K562 (cell line): Measurements from ENCODE around the gene IPO13.

Source experiments
- CEBPB ChIP-seq: fragments of 450-650 bp; IDR thresholded peaks from 2 replicates; pipeline ENCODE4 v1.6.1; 2016; ENCODE audit warnings: missing genetic modification characterization, missing compliant biosample characterization
- EGR1 ChIP-seq: fragments of 450-650 bp; conservative IDR thresholded peaks from 2 replicates; pipeline ENCODE4 v1.6.1; 2017; ENCODE audit warnings: mild to moderate bottlenecking
- ELF4 ChIP-seq: fragments of 450-650 bp; formaldehyde crosslinking; IDR thresholded peaks from 2 replicates; pipeline ENCODE4 v1.4.0; 2022; ENCODE audit warnings: missing genetic modification characterization
- IRF2 ChIP-seq: sonication (generic); formaldehyde crosslinking; IDR thresholded peaks from 2 replicates; pipeline ENCODE4 v1.8.1; 2022; ENCODE audit warnings: mild to moderate bottlenecking, missing genetic modification reagents
- NFYB ChIP-seq: IDR thresholded peaks from 2 replicates; pipeline ENCODE4 v1.6.1; 2011; ENCODE audit warnings: mild to moderate bottlenecking, moderate library complexity; ENCODE audit not compliant: insufficient read length; ENCODE audit errors: extremely low read depth
- NRF1 ChIP-seq, 2 experiments: fragments of 450-650 bp; IDR thresholded peaks in 1 of 2; conservative IDR thresholded peaks in 1 of 2; 2 replicates each; pipeline ENCODE4 v1.6.1; 2014; ENCODE audit warnings: mild to moderate bottlenecking in 2 of 2
- POLR2AphosphoS5 ChIP-seq: IDR thresholded peaks from 2 replicates; pipeline ENCODE4 v1.6.1; 2011; ENCODE audit warnings: mild to moderate bottlenecking, low read depth, low read length, moderate library complexity; ENCODE audit not compliant: control insufficient read depth, insufficient read depth
- SPI1 ChIP-seq: IDR thresholded peaks from 2 replicates; pipeline ENCODE4 v1.6.1; 2011; ENCODE audit warnings: low read depth, low read length, control low read depth, borderline replicate concordance
- SREBF2 ChIP-seq: sonication (generic); formaldehyde crosslinking; IDR thresholded peaks from 2 replicates; pipeline ENCODE4 v1.4.0; 2020; ENCODE audit warnings: mild to moderate bottlenecking, missing genetic modification reagents
- TCF7 ChIP-seq: sonication (generic); IDR thresholded peaks from 2 replicates; pipeline ENCODE4 v1.6.1; 2016; ENCODE audit warnings: antibody characterized with exemption, borderline replicate concordance
- ZNF274 ChIP-seq: IDR thresholded peaks from 2 replicates; pipeline ENCODE4 v1.6.1; 2011; ENCODE audit warnings: low read depth, mild to moderate bottlenecking, low read length, moderate library complexity, borderline replicate concordance
- TF ChIP-seq, protein P1 (sequence below): sonication (generic); formaldehyde crosslinking; IDR thresholded peaks from 2 replicates; pipeline ENCODE4 v1.8.0; 2022; ENCODE audit warnings: mild to moderate bottlenecking, low read depth, missing genetic modification reagents
- TF ChIP-seq, protein P2 (sequence below): sonication (generic); formaldehyde crosslinking; IDR thresholded peaks from 2 replicates; pipeline ENCODE4 v1.8.0; 2023; ENCODE audit warnings: mild to moderate bottlenecking, missing genetic modification reagents

DNA sequence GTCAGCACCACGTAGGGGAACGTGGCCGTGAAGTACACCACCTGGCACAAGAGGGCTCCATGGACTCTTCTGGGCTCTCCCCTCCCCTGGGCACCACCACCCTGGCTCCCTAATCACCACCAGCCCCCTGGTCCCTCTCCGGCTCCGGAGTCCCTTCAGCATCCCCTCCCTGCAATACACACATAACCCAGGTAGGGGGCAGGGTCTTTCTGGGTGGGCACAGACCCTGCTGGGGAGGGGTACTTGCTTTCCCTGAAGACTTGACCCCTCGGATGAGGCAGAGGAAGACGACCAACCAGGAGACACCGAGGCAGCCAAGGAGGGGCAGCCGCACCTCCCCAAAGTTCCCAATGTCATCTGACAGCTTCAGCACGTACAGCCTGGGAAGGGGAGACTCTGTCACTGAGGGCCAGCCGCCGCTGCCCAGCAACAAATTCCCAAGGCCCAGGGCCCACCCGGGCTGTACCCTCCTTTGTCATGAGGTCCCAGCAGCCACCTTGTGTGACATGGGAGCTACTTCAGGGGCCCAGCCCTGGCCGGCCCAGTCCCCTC lies 55.9 kb downstream of the IPO13 start:
- TF ChIP-seq ZNF274 (no peak), IRF2 (CRISPR knock-in tag) (no peak), NRF1 (conservative IDR thresholded peaks at IDR 0.05 in 1 of 2, IDR thresholded peaks at IDR 0.05 in 1 of 2) (no peak), POLR2AphosphoS5 (no peak), NFYB (no peak), CEBPB (no peak), EGR1 (no peak), SREBF2 (CRISPR knock-in tag) (no peak), TCF7 (no peak), ELF4 (no peak), SPI1 (no peak)
- TF ChIP-seq, protein P1, sequence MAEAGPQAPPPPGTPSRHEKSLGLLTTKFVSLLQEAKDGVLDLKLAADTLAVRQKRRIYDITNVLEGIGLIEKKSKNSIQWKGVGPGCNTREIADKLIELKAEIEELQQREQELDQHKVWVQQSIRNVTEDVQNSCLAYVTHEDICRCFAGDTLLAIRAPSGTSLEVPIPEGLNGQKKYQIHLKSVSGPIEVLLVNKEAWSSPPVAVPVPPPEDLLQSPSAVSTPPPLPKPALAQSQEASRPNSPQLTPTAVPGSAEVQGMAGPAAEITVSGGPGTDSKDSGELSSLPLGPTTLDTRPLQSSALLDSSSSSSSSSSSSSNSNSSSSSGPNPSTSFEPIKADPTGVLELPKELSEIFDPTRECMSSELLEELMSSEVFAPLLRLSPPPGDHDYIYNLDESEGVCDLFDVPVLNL (CRISPR knock-in tag) = no peak
- TF ChIP-seq, protein P2, sequence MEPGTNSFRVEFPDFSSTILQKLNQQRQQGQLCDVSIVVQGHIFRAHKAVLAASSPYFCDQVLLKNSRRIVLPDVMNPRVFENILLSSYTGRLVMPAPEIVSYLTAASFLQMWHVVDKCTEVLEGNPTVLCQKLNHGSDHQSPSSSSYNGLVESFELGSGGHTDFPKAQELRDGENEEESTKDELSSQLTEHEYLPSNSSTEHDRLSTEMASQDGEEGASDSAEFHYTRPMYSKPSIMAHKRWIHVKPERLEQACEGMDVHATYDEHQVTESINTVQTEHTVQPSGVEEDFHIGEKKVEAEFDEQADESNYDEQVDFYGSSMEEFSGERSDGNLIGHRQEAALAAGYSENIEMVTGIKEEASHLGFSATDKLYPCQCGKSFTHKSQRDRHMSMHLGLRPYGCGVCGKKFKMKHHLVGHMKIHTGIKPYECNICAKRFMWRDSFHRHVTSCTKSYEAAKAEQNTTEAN (CRISPR knock-in tag) = no peak
